ENCODE measurements around the gene PELI2. TPM values are rescaled to one million over a fixed set of nuclear protein-coding genes. Genes with fewer than 3 reads are reported as not detected.

Gene PELI2
- total RNA-seq, 2 donors from 2014 or later, result 4.4 to 7.0 TPM

DNA sequence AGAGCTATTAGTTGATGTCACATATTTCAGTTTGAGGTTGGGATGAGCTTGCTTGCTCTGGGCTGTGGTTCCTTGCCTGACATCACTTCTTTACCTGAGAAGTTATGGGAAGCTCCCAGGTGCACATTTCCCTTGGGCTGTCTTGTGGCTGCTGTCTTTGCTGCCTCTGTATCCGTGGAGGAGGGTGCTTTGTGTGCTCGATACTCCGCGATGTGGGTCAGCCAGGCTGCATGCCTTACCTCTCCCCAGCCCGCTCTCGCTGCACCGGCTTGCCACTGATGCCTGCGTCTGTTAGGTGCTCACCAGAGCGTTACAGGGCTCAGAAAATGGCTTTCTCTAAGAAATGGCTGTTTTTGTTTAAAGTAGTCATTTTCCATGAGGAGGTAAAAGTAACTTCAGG, 19.6 kb downstream of the PELI2 start:
- no peaks in the 10 kb centered on the region for H3K36me3 ChIP-seq
- no peaks in the 10 kb centered on the region for H3K27me3 ChIP-seq
- H3K4me3 ChIP-seq, result no peak overlapping the region
- no peak overlapping the region for H3K27ac ChIP-seq
- DNase-seq (ENCODE audit: low spot score), result no peak
- peaks cover 0 to 11% of the 10 kb centered on the region in 2 donors for H3K4me1 ChIP-seq
- no peaks in the 10 kb centered on the region for H3K9me3 ChIP-seq
- TF ChIP-seq, protein P1, sequence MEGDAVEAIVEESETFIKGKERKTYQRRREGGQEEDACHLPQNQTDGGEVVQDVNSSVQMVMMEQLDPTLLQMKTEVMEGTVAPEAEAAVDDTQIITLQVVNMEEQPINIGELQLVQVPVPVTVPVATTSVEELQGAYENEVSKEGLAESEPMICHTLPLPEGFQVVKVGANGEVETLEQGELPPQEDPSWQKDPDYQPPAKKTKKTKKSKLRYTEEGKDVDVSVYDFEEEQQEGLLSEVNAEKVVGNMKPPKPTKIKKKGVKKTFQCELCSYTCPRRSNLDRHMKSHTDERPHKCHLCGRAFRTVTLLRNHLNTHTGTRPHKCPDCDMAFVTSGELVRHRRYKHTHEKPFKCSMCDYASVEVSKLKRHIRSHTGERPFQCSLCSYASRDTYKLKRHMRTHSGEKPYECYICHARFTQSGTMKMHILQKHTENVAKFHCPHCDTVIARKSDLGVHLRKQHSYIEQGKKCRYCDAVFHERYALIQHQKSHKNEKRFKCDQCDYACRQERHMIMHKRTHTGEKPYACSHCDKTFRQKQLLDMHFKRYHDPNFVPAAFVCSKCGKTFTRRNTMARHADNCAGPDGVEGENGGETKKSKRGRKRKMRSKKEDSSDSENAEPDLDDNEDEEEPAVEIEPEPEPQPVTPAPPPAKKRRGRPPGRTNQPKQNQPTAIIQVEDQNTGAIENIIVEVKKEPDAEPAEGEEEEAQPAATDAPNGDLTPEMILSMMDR (IDR thresholded peaks at IDR 0.05), result no peak

DNA sequence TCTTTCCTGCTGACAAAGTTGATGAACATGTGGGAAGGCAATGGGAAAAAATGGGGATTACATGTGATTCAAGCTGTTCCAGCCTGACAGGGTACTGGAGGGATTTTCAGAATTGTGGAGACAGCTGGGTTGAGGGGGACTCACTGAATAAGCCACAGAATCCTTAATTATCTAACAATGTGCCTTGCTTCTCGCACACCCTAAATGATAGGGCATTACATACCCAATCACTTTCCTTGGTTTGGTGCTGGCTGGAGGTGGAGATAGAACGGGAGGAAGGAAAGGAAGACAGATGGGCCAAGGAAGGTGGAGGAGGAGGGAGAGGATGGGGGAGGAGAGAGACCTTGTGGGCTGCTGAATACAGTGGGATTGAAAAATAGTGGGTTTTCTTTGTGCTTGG, 20.7 kb downstream of the PELI2 start:
- Histone ChIP-seq H3K36me3 (no peaks in the 10 kb centered on the region), H3K4me1 (peaks cover 0 to 11% of the 10 kb centered on the region in 2 donors), H3K27ac (no peak overlapping the region), H3K9me3 (no peaks in the 10 kb centered on the region), H3K27me3 (no peaks in the 10 kb centered on the region), H3K4me3 (no peak overlapping the region)
- TF ChIP-seq, protein P1 (IDR thresholded peaks at IDR 0.05), result no peak
- no peak for DNase-seq (ENCODE audit: low spot score)

DNA sequence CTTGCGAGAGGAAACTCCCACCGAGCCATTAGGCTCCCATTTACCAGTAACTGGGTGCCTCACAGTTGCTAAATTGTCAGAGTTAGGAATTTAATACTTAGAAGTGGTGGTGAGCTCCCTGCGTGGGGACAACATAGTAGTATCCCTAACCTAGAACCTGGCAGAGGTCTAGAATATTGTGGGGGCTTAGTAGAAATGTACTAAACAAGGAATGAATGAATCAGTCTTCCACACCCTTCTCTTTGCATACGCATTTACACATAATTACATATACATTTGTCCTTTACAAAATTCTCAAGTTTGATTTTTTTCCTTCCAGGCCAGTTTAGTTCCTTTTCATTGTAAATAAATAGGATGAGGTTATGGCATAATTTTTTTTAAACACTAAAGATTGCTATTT, 24.1 kb downstream of the PELI2 start:
- no peak for DNase-seq (ENCODE audit: low spot score)
- Histone ChIP-seq H3K9me3 (no peaks in the 10 kb centered on the region), H3K4me3 (no peak overlapping the region), H3K36me3 (no peaks in the 10 kb centered on the region), H3K4me1 (no peaks in the 10 kb centered on the region), H3K27ac (no peak overlapping the region), H3K27me3 (no peaks in the 10 kb centered on the region)
- TF ChIP-seq, protein P1 (IDR thresholded peaks at IDR 0.05), result no peak

DNA sequence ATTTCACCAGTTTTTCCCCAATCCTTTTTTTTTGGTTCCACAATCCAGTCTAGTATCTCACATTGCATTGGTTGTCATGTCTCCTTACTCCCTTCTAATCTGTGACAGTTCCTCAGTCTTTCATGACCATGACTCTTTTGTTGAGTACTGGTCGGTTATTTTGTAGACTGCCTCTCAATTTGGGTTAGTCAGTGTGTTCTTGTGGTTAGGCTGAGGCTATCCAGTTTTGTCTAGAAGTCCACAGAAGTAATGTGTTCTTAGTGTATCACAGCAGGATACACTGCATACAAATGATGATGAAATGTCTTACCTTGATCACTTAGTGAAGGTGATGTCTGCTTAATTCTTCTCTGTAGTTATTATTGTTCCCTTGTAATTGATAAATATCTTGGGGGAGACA, 24.8 kb downstream of the PELI2 start:
- no peak overlapping the region for H3K4me3 ChIP-seq
- no peaks in the 10 kb centered on the region for H3K4me1 ChIP-seq
- H3K27me3 ChIP-seq, result no peaks in the 10 kb centered on the region
- no peak for DNase-seq (ENCODE audit: low spot score)
- no peaks in the 10 kb centered on the region for H3K9me3 ChIP-seq
- no peak overlapping the region for H3K27ac ChIP-seq
- TF ChIP-seq, protein P1 (IDR thresholded peaks at IDR 0.05), result no peak
- H3K36me3 ChIP-seq, result no peaks in the 10 kb centered on the region

DNA sequence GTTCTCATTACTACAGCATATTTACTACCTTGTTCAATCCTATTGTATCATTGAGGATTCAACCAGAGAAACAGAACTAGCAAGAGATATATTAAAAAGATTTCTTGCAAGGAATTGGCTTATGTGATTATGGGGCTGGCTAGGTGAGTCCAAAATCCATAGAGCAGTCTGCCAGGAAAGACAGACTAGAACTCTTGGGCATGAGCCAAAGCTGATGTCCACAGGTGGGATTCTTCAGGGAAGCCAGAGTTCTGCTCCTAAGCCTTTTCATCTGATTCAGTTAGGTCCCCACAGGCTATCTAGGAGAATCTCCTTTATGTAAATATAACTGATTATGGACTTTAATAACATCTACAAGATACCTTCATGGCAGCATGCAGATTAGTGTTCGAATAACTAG, 26.0 kb downstream of the PELI2 start:
- TF ChIP-seq, protein P1 (IDR thresholded peaks at IDR 0.05), result no peak
- no peaks in the 10 kb centered on the region for H3K4me1 ChIP-seq
- no peaks in the 10 kb centered on the region for H3K9me3 ChIP-seq
- no peak overlapping the region for H3K4me3 ChIP-seq
- H3K27me3 ChIP-seq, result no peaks in the 10 kb centered on the region
- no peak for DNase-seq (ENCODE audit: low spot score)
- no peaks in the 10 kb centered on the region for H3K36me3 ChIP-seq
- no peak overlapping the region for H3K27ac ChIP-seq

DNA sequence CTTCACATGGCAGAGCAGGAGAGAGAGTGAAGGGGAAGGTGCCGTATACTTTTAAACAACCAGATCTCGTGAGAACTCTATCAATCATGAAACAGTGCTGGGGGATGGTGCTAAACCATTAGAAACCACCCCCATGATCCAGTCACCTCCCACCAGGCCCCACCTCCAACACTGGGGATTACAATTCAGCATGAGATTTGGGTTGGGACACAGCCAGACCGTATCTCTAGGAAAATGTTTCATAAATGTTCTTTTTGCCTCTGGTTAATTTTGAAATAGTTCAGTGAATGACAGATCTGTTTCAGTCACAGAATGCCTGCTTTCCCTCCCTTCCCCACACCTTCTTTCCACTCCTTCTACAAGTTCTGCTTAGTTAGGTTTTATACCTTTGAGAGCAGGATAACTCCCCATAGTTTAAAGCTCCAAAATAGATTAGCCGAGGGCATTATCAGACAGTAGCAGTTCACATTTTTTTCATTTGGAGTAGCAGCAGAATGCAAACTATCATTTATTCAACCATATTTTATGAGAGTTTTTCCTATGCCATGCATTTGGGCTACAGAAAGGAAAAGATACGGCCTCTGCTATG, 27.1 kb downstream of the PELI2 start:
- no peak for DNase-seq (ENCODE audit: low spot score)
- H3K4me3 ChIP-seq, result no peak overlapping the region
- no peaks in the 10 kb centered on the region for H3K27me3 ChIP-seq
- no peaks in the 10 kb centered on the region for H3K36me3 ChIP-seq
- H3K27ac ChIP-seq, result no peak overlapping the region
- TF ChIP-seq, protein P1 (IDR thresholded peaks at IDR 0.05), result no peak
- no peaks in the 10 kb centered on the region for H3K9me3 ChIP-seq
- H3K4me1 ChIP-seq, result no peaks in the 10 kb centered on the region

All from right atrium auricular region (tissue), 2 donors.